ENCODE measurements around the gene BST2. TPM values are rescaled to one million over a fixed set of nuclear protein-coding genes. Genes with fewer than 3 reads are reported as not detected.

The BST2 gene
- total and polyA plus RNA-seq, 9 of the 15 experiments (the other 6 are each of a cell fraction or from before 2014, with no cell fraction given) = 11.2 to 232 (median 151) TPM

- TF ChIP-seq NUFIP1 (IDR thresholded peaks at IDR 0.05; ENCODE audit: partially characterized antibody) (no peak), NCOA6 (IDR thresholded peaks at IDR 0.05) (no peak), TBL1XR1 (IDR thresholded peaks at IDR 0.05; ENCODE audit: low read length in 2 of 2) (no peak), CREB5 (CRISPR knock-in tag; IDR thresholded peaks at IDR 0.05) (no peak), RAD21 (CRISPR knock-in tag; conservative IDR thresholded peaks at IDR 0.05 in 1 of 2, IDR thresholded peaks at IDR 0.05 in 1 of 2) (peak in 1 of 2 experiments; percentile 43; a peak in 2 of 4 replicates), SREBF1 (IDR thresholded peaks at IDR 0.05; ENCODE audit: borderline replicate concordance, low read depth, low read length) (no peak), KDM5B (IDR thresholded peaks at IDR 0.05; ENCODE audit: insufficient replicate concordance, low read depth, low read length) (no peak), EP300 (IDR thresholded peaks at IDR 0.05; ENCODE audit: low read length) (no peak), MED1 (CRISPR knock-in tag; IDR thresholded peaks at IDR 0.05; ENCODE audit: borderline replicate concordance) (no peak), PCBP2 (IDR thresholded peaks at IDR 0.05; ENCODE audit: low read depth, low read length, poor library complexity, severe bottlenecking) (no peak), MCM3 (IDR thresholded peaks at IDR 0.05) (no peak), RFX7 (CRISPR knock-in tag; IDR thresholded peaks at IDR 0.05) (no peak), E2F3 (CRISPR knock-in tag; IDR thresholded peaks at IDR 0.05) (no peak), FOXP1 (CRISPR knock-in tag; IDR thresholded peaks at IDR 0.05) (0 out of 2 replicates have a peak, but pooled peaks have one; percentile 63), ZBTB26 (CRISPR knock-in tag; IDR thresholded peaks at IDR 0.05) (no peak)
- TF ChIP-seq, protein P1, sequence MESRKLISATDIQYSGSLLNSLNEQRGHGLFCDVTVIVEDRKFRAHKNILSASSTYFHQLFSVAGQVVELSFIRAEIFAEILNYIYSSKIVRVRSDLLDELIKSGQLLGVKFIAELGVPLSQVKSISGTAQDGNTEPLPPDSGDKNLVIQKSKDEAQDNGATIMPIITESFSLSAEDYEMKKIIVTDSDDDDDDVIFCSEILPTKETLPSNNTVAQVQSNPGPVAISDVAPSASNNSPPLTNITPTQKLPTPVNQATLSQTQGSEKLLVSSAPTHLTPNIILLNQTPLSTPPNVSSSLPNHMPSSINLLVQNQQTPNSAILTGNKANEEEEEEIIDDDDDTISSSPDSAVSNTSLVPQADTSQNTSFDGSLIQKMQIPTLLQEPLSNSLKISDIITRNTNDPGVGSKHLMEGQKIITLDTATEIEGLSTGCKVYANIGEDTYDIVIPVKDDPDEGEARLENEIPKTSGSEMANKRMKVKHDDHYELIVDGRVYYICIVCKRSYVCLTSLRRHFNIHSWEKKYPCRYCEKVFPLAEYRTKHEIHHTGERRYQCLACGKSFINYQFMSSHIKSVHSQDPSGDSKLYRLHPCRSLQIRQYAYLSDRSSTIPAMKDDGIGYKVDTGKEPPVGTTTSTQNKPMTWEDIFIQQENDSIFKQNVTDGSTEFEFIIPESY (CRISPR knock-in tag; IDR thresholded peaks at IDR 0.05) = no peak
- TF ChIP-seq, protein P2, sequence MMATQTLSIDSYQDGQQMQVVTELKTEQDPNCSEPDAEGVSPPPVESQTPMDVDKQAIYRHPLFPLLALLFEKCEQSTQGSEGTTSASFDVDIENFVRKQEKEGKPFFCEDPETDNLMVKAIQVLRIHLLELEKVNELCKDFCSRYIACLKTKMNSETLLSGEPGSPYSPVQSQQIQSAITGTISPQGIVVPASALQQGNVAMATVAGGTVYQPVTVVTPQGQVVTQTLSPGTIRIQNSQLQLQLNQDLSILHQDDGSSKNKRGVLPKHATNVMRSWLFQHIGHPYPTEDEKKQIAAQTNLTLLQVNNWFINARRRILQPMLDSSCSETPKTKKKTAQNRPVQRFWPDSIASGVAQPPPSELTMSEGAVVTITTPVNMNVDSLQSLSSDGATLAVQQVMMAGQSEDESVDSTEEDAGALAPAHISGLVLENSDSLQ (IDR thresholded peaks at IDR 0.05) = no peak; the same call in 1 of the 2 replicates
- TF ChIP-seq, protein P3, sequence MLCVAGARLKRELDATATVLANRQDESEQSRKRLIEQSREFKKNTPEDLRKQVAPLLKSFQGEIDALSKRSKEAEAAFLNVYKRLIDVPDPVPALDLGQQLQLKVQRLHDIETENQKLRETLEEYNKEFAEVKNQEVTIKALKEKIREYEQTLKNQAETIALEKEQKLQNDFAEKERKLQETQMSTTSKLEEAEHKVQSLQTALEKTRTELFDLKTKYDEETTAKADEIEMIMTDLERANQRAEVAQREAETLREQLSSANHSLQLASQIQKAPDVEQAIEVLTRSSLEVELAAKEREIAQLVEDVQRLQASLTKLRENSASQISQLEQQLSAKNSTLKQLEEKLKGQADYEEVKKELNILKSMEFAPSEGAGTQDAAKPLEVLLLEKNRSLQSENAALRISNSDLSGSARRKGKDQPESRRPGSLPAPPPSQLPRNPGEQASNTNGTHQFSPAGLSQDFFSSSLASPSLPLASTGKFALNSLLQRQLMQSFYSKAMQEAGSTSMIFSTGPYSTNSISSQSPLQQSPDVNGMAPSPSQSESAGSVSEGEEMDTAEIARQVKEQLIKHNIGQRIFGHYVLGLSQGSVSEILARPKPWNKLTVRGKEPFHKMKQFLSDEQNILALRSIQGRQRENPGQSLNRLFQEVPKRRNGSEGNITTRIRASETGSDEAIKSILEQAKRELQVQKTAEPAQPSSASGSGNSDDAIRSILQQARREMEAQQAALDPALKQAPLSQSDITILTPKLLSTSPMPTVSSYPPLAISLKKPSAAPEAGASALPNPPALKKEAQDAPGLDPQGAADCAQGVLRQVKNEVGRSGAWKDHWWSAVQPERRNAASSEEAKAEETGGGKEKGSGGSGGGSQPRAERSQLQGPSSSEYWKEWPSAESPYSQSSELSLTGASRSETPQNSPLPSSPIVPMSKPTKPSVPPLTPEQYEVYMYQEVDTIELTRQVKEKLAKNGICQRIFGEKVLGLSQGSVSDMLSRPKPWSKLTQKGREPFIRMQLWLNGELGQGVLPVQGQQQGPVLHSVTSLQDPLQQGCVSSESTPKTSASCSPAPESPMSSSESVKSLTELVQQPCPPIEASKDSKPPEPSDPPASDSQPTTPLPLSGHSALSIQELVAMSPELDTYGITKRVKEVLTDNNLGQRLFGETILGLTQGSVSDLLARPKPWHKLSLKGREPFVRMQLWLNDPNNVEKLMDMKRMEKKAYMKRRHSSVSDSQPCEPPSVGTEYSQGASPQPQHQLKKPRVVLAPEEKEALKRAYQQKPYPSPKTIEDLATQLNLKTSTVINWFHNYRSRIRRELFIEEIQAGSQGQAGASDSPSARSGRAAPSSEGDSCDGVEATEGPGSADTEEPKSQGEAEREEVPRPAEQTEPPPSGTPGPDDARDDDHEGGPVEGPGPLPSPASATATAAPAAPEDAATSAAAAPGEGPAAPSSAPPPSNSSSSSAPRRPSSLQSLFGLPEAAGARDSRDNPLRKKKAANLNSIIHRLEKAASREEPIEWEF (CRISPR knock-in tag; IDR thresholded peaks at IDR 0.05) = no peak
These were observed 15.1 kb upstream of the BST2 start (continued) for GRCh38 chr19:17420475-17420924.
